Ovary (tissue), 3 donors: ENCODE measurements around the gene VTA1.

Experiments used
- POLR2A ChIP-seq: fragments of 450-650 bp; IDR thresholded peaks from one replicate; pipeline ENCODE4 v1.6.1; 2017; ENCODE audit warnings: antibody characterized with exemption, mild to moderate bottlenecking, moderate library complexity
- TF ChIP-seq, protein P1 (sequence below), 3 donors: fragments of 450-650 bp in 2 of 3; fragments of 200-600 bp in 1 of 3; IDR thresholded peaks; one replicate each; pipeline versions ENCODE4 v1.5.1 to v1.8.0; 2016 to 2022; ENCODE audit warnings: antibody characterized with exemption in 3 of 3, mild to moderate bottlenecking in 1 of 3
- donor health status: DM: no; HTN: no; CAD: no.

- TF ChIP-seq, protein P1, sequence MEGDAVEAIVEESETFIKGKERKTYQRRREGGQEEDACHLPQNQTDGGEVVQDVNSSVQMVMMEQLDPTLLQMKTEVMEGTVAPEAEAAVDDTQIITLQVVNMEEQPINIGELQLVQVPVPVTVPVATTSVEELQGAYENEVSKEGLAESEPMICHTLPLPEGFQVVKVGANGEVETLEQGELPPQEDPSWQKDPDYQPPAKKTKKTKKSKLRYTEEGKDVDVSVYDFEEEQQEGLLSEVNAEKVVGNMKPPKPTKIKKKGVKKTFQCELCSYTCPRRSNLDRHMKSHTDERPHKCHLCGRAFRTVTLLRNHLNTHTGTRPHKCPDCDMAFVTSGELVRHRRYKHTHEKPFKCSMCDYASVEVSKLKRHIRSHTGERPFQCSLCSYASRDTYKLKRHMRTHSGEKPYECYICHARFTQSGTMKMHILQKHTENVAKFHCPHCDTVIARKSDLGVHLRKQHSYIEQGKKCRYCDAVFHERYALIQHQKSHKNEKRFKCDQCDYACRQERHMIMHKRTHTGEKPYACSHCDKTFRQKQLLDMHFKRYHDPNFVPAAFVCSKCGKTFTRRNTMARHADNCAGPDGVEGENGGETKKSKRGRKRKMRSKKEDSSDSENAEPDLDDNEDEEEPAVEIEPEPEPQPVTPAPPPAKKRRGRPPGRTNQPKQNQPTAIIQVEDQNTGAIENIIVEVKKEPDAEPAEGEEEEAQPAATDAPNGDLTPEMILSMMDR (IDR thresholded peaks at IDR 0.05), result no peak
- no peak for TF ChIP-seq POLR2A
Measured at GRCh38 chr6:142171351-142171750, 24.3 kb downstream of the VTA1 start.
